ENCODE measurements around the gene HECTD4.

DNA sequence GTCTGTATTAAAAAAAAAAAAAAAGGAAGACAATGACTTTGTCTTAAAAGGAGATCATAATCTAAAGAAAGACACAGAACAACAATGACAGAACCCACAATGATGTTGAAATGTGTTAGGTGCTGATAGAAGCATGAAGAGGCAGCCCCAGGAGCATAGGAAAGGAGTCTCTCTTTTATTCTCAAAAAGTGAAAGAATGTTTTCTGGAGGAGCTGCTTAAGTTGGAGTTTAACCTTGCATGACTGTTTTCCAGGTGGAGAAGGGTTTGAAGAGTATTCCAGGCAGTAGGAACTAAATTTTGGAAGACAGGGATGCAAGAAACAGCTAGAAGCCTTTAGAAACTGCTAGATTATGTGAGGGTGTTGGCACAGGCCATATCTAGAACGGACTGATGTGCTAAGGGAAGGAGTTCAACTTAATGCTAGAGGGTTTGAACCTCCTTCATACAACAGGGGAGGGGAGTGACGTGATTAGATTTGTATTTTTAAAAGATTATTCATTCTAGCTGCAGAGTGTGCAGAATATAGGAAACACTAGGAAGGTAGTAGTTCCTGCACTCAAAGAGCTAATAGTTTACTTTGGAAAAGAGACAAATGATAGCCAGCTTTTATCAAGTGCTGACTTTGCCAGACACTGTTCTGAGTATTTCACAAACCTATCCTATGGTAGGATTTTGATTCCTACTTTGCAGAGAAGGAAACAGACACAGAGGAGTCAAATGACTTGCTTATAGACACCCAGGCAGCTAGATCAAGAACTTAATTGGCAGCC, 31.8 kb upstream of the HECTD4 start:
- TF ChIP-seq, protein P1, sequence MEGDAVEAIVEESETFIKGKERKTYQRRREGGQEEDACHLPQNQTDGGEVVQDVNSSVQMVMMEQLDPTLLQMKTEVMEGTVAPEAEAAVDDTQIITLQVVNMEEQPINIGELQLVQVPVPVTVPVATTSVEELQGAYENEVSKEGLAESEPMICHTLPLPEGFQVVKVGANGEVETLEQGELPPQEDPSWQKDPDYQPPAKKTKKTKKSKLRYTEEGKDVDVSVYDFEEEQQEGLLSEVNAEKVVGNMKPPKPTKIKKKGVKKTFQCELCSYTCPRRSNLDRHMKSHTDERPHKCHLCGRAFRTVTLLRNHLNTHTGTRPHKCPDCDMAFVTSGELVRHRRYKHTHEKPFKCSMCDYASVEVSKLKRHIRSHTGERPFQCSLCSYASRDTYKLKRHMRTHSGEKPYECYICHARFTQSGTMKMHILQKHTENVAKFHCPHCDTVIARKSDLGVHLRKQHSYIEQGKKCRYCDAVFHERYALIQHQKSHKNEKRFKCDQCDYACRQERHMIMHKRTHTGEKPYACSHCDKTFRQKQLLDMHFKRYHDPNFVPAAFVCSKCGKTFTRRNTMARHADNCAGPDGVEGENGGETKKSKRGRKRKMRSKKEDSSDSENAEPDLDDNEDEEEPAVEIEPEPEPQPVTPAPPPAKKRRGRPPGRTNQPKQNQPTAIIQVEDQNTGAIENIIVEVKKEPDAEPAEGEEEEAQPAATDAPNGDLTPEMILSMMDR (conservative IDR thresholded peaks at IDR 0.05; ENCODE audit: low read depth, low read length) = no peak
- no peak for TF ChIP-seq EZH2 (IDR thresholded peaks at IDR 0.05; ENCODE audit: low read length, unreplicated experiment)
- no peak for TF ChIP-seq EZH2phosphoT487 (IDR thresholded peaks at IDR 0.05; ENCODE audit: borderline replicate concordance, low read length)

All from PC-3 (cell line).